CD4-positive, alpha-beta memory T cell (primary cell): ENCODE results near the gene PLS3. TPM values are rescaled to one million over a fixed set of nuclear protein-coding genes. Genes with fewer than 3 reads are reported as not detected.
A peak's percentile ranks its signal among the peaks of the same experiment; 100 is the strongest.

Experiments
- CTCF ChIA-PET: fragments of 350-600 bp; sonication (Branson Sonifier 250); formaldehyde crosslinking; loops from one replicate; lab custom pipeline; 2021; ENCODE audit warnings: inconsistent platforms; ENCODE audit not compliant: partially characterized antibody; lab: Charles Lee
- POLR2A ChIA-PET: fragments of 350-600 bp; sonication (Branson Sonifier 250); formaldehyde crosslinking; loops from one replicate; lab custom pipeline; 2021; ENCODE audit not compliant: partially characterized antibody; lab: Charles Lee
- DNase-seq, 5 donors: peaks; one replicate each; pipeline versions ENCODE4 v3.0.0 to v3.0.0-alpha.2; 2020 to 2022; ENCODE audit warnings: mixed read lengths in 1 of 5
- H3K27ac ChIP-seq: one replicate; pipeline ENCODE4 v1.7.0; 2013; ENCODE audit warnings: low read depth, low read length
- H3K27me3 ChIP-seq: 2 replicates; pipeline ENCODE4 v1.7.0; 2013; ENCODE audit warnings: mild to moderate bottlenecking, low read length, moderate library complexity; ENCODE audit not compliant: insufficient read depth
- H3K36me3 ChIP-seq: 2 replicates; pipeline ENCODE4 v1.7.0; 2013; ENCODE audit warnings: mild to moderate bottlenecking, low read length, moderate library complexity; ENCODE audit not compliant: insufficient read depth
- H3K4me1 ChIP-seq: 2 replicates; pipeline ENCODE4 v1.7.0; 2013; ENCODE audit warnings: mild to moderate bottlenecking, low read length, moderate library complexity; ENCODE audit not compliant: insufficient read depth
- H3K4me3 ChIP-seq, 2 donors: one replicate each; pipeline ENCODE4 v1.7.0; 2013; ENCODE audit warnings: low read length in 2 of 2, mild to moderate bottlenecking in 1 of 2
- H3K9me3 ChIP-seq, 2 donors: one replicate each; pipeline ENCODE4 v1.7.0; 2013; ENCODE audit warnings: low read length in 2 of 2, control low read depth in 1 of 2; ENCODE audit not compliant: control insufficient read depth in 1 of 2
- H3K27ac Mint-ChIP-seq, 7 donors: one replicate each; pipeline ENCODE4 v1.8.0; 2020 to 2021; ENCODE audit warnings: mixed read lengths in 7 of 7, mild to moderate bottlenecking in 6 of 7, inconsistent platforms in 3 of 7, moderate library complexity in 3 of 7
- H3K27me3 Mint-ChIP-seq, 2 donors: one replicate each; pipeline ENCODE4 v1.8.0; 2020 to 2021; ENCODE audit warnings: mixed read lengths in 2 of 2
- H3K36me3 Mint-ChIP-seq, 2 donors: one replicate each; pipeline ENCODE4 v1.8.0; 2020 to 2021; ENCODE audit warnings: mixed read lengths in 2 of 2, inconsistent platforms in 1 of 2, mild to moderate bottlenecking in 1 of 2
- H3K4me1 Mint-ChIP-seq, 4 donors: one replicate each; pipeline ENCODE4 v1.8.0; 2020 to 2021; ENCODE audit warnings: mixed read lengths in 4 of 4, mild to moderate bottlenecking in 1 of 4
- H3K4me3 Mint-ChIP-seq, 8 donors: one replicate each; pipeline ENCODE4 v1.8.0; 2020 to 2021; ENCODE audit warnings: mixed read lengths in 8 of 8, mild to moderate bottlenecking in 7 of 8, moderate library complexity in 6 of 8, inconsistent platforms in 3 of 8
- H3K9me3 Mint-ChIP-seq, 8 donors: one replicate each; pipeline ENCODE4 v1.8.0; 2020 to 2021; ENCODE audit warnings: mixed read lengths in 8 of 8, mild to moderate bottlenecking in 5 of 8, inconsistent platforms in 3 of 8, moderate library complexity in 1 of 8
- intact Hi-C: fragments of 100-400 bp; cut with micrococcal nuclease; formaldehyde crosslinking; loops from one replicate; pipeline ENCODE4 v1.15.1; 2023
- polyA plus RNA-seq, 2 donors: library from polyadenylated mRNA; unstranded; fragments of 300-500 nt; fragmentation: Illumina TruSeq; gene quantifications; one replicate each; pipeline ENCODE4 v1.2.3, GENCODE V29; 2021
- total RNA-seq, 2 experiments: library from RNA; stranded (reverse); gene quantifications; one replicate each; pipeline ENCODE4 v1.2.3, GENCODE V29; 2021

The PLS3 gene
- total and polyA plus RNA-seq, 4 experiments from 2014 or later, result 0.14 to 0.76 (median 0.15) TPM; not detected in 1

- no peak overlapping the region for H3K4me3 Mint-ChIP-seq
- CTCF ChIA-PET, result no interaction called here
- H3K36me3 Mint-ChIP-seq, result no peaks in the 10 kb centered on the region
Measured at GRCh38 chrX:115559672-115560071, 1.3 kb upstream of the PLS3 start.

GRCh38 chrX:115560211-115560977, 580 bp upstream of the PLS3 start:
- no peak overlapping the region for H3K27ac Mint-ChIP-seq
- POLR2A ChIA-PET, result no interaction called here
- H3K27me3 Mint-ChIP-seq, result peaks cover 0 to 4% of the 10 kb centered on the region in 2 donors
- DNase-seq, result no peak
- CTCF ChIA-PET, result no interaction called here
- peak overlapping the region in 1 of 8 donors; percentile 56 for H3K4me3 Mint-ChIP-seq
- no peaks in the 10 kb centered on the region for H3K9me3 ChIP-seq
- no peaks in the 10 kb centered on the region for H3K27me3 ChIP-seq
- no peak overlapping the region for H3K27ac ChIP-seq
- no peak overlapping the region for H3K4me3 ChIP-seq
- no peaks in the 10 kb centered on the region for H3K36me3 Mint-ChIP-seq
- peaks cover 0 to 5% (median 0%) of the 10 kb centered on the region in 4 donors for H3K4me1 Mint-ChIP-seq
- intact Hi-C loops, result no loop called here
- no peaks in the 10 kb centered on the region for H3K36me3 ChIP-seq
- peaks cover 0 to 2% (median 0%) of the 10 kb centered on the region in 8 donors for H3K9me3 Mint-ChIP-seq
- H3K4me1 ChIP-seq, result no peaks in the 10 kb centered on the region

More at GRCh38 chrX:115559672-115560071, 1.3 kb upstream of the PLS3 start:
- intact Hi-C loops, result no loop called here
- no peak overlapping the region for H3K27ac Mint-ChIP-seq
- H3K27me3 Mint-ChIP-seq, result peaks cover 0 to 4% of the 10 kb centered on the region in 2 donors
- Histone ChIP-seq H3K27ac (no peak overlapping the region), H3K27me3 (no peaks in the 10 kb centered on the region), H3K36me3 (no peaks in the 10 kb centered on the region), H3K4me1 (no peaks in the 10 kb centered on the region), H3K4me3 (no peak overlapping the region), H3K9me3 (no peaks in the 10 kb centered on the region)
- no peak for DNase-seq
- POLR2A ChIA-PET, result no interaction called here
- H3K4me1 Mint-ChIP-seq, result peaks cover 0 to 5% (median 0%) of the 10 kb centered on the region in 4 donors
- H3K9me3 Mint-ChIP-seq, result peaks cover 0 to 2% (median 0%) of the 10 kb centered on the region in 8 donors

- Mint-ChIP-seq H3K4me1 (peaks cover 0 to 5% (median 0%) of the 10 kb centered on the region in 4 donors), H3K4me3 (peak overlapping the region in 5 of 8 donors; percentile 32 to 72 (median 41)), H3K27ac (no peak overlapping the region), H3K27me3 (peaks cover 0 to 4% of the 10 kb centered on the region in 2 donors), H3K36me3 (no peaks in the 10 kb centered on the region), H3K9me3 (peaks cover 0 to 2% (median 0%) of the 10 kb centered on the region in 8 donors)
- Histone ChIP-seq H3K4me3 (no peak overlapping the region), H3K4me1 (no peaks in the 10 kb centered on the region), H3K27me3 (no peaks in the 10 kb centered on the region), H3K27ac (no peak overlapping the region), H3K36me3 (no peaks in the 10 kb centered on the region), H3K9me3 (no peaks in the 10 kb centered on the region)
- POLR2A ChIA-PET, result no interaction called here
- DNase-seq, result no peak
- intact Hi-C loops, result no loop called here
- CTCF ChIA-PET, result no interaction called here
Measured at GRCh38 chrX:115561605-115562479, 868 bp downstream of the PLS3 start.

- peaks cover 0 to 4% of the 10 kb centered on the region in 2 donors for H3K27me3 Mint-ChIP-seq
- peak overlapping the region in 3 of 8 donors; percentile 1 to 60 (median 25) for H3K4me3 Mint-ChIP-seq
- no peak overlapping the region for H3K27ac ChIP-seq
- H3K27ac Mint-ChIP-seq, result no peak overlapping the region
- peaks cover 0 to 2% (median 0%) of the 10 kb centered on the region in 8 donors for H3K9me3 Mint-ChIP-seq
- ChIA-PET CTCF (no interaction called here), POLR2A (no interaction called here)
- intact Hi-C loops, result no loop called here
- H3K9me3 ChIP-seq, result no peaks in the 10 kb centered on the region
- H3K27me3 ChIP-seq, result no peaks in the 10 kb centered on the region
- no peaks in the 10 kb centered on the region for H3K4me1 ChIP-seq
- H3K36me3 ChIP-seq, result no peaks in the 10 kb centered on the region
- no peak for DNase-seq
- peaks cover 0 to 5% (median 0%) of the 10 kb centered on the region in 4 donors for H3K4me1 Mint-ChIP-seq
- no peak overlapping the region for H3K4me3 ChIP-seq
- no peaks in the 10 kb centered on the region for H3K36me3 Mint-ChIP-seq
Measured at GRCh38 chrX:115562480-115562847, 1.5 kb downstream of the PLS3 start.

- Histone ChIP-seq H3K4me1 (no peaks in the 10 kb centered on the region), H3K27ac (no peak overlapping the region), H3K36me3 (no peaks in the 10 kb centered on the region), H3K4me3 (no peak overlapping the region), H3K9me3 (no peaks in the 10 kb centered on the region), H3K27me3 (no peaks in the 10 kb centered on the region)
- no peaks in the 10 kb centered on the region for H3K9me3 Mint-ChIP-seq
- intact Hi-C loops, result no loop called here
- H3K36me3 Mint-ChIP-seq, result no peaks in the 10 kb centered on the region
- peaks cover 0 to 5% (median 0%) of the 10 kb centered on the region in 4 donors for H3K4me1 Mint-ChIP-seq
- ChIA-PET CTCF (no interaction called here), POLR2A (no interaction called here)
- H3K4me3 Mint-ChIP-seq, result no peak overlapping the region
- no peak overlapping the region for H3K27ac Mint-ChIP-seq
- H3K27me3 Mint-ChIP-seq, result peaks cover 0 to 2% of the 10 kb centered on the region in 2 donors
- DNase-seq, result no peak
Measured at GRCh38 chrX:115563633-115564162, 2.7 kb downstream of the PLS3 start.

- ChIA-PET CTCF (no interaction called here), POLR2A (no interaction called here)
- H3K27ac Mint-ChIP-seq, result no peak overlapping the region
- no peaks in the 10 kb centered on the region for H3K27me3 ChIP-seq
- intact Hi-C loops, result no loop called here
- H3K4me1 Mint-ChIP-seq, result peaks cover 0 to 5% (median 0%) of the 10 kb centered on the region in 4 donors
- H3K4me3 Mint-ChIP-seq, result no peak overlapping the region
- no peak for DNase-seq
- no peaks in the 10 kb centered on the region for H3K36me3 ChIP-seq
- no peaks in the 10 kb centered on the region for H3K9me3 ChIP-seq
- H3K36me3 Mint-ChIP-seq, result no peaks in the 10 kb centered on the region
- no peaks in the 10 kb centered on the region for H3K9me3 Mint-ChIP-seq
- H3K4me3 ChIP-seq, result no peak overlapping the region
- H3K4me1 ChIP-seq, result no peaks in the 10 kb centered on the region
- H3K27me3 Mint-ChIP-seq, result peaks cover 0 to 2% of the 10 kb centered on the region in 2 donors
- H3K27ac ChIP-seq, result no peak overlapping the region
Measured at GRCh38 chrX:115564243-115564642, 3.3 kb downstream of the PLS3 start.

GRCh38 chrX:115565888-115566287, 4.9 kb downstream of the PLS3 start:
- DNase-seq, result no peak
- Mint-ChIP-seq H3K9me3 (no peaks in the 10 kb centered on the region), H3K27me3 (no peaks in the 10 kb centered on the region), H3K4me1 (peaks cover 0 to 5% (median 0%) of the 10 kb centered on the region in 4 donors), H3K27ac (no peak overlapping the region), H3K4me3 (no peak overlapping the region), H3K36me3 (no peaks in the 10 kb centered on the region)
- Histone ChIP-seq H3K4me3 (no peak overlapping the region), H3K4me1 (no peaks in the 10 kb centered on the region), H3K27ac (no peak overlapping the region), H3K36me3 (no peaks in the 10 kb centered on the region), H3K27me3 (no peaks in the 10 kb centered on the region), H3K9me3 (no peaks in the 10 kb centered on the region)
- intact Hi-C loops, result no loop called here
- ChIA-PET CTCF (no interaction called here), POLR2A (no interaction called here)
